NB4 (cell line): Measurements from ENCODE around the gene IL1RN.

Experiments used
- CTCF ChIP-seq: IDR thresholded peaks from one replicate; pipeline ENCODE4 v1.5.1; 2012; ENCODE audit warnings: low read depth, low read length
- MYC ChIP-seq: IDR thresholded peaks from 2 replicates; pipeline ENCODE4 v1.6.1; 2011; ENCODE audit warnings: low read depth, low read length

GRCh38 chr2:113077921-113078320, 49.5 kb upstream of the IL1RN start:
- TF ChIP-seq MYC, result no peak
- TF ChIP-seq CTCF, result no peak
